GM21619 (cell line): ENCODE measurements around the gene ITGB8.
"Not testable (repeated sequence)": the region's sequence is repeated elsewhere in the genome, so short reads cannot be mapped to it uniquely, and the experiment has no call there.

Source experiments
- ATAC-seq: cut with Tn5 transposase; IDR thresholded peaks from one replicate; pipeline ENCODE4 v1.9.1; 2021; ENCODE audit not compliant: unreplicated experiment

Gene ITGB8

GRCh38 chr7:20376796-20377195 lies 46.1 kb downstream of the ITGB8 start:
- no peak for ATAC-seq

DNA sequence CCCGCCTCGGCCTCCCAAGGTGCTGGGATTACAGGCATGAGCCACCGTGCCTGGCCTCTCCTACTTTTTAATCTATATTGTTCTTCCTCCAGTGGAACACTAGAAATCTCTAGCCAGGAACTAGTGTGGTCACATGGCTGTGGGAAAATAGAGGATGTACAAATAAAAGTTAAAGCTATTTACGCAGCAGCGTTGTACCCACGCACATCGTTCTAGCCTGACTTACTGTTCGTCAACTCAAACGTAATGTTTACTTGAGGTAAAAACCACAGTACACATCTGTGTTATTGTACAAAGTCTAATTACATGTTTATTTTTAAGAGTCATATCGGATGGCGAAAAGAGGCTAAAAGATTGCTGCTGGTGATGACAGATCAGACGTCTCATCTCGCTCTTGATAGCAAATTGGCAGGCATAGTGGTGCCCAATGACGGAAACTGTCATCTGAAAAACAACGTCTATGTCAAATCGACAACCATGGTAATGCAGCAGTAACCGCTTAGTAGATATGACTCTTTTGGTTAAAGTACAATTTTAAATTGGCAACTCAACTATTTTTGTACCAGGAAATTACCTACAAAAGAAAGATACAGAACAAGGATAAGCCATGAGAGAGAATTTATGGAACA lies 50.8 kb downstream of the ITGB8 start:
- ATAC-seq, result no peak

- ATAC-seq, result no peak
These were observed 52.7 kb downstream of the ITGB8 start for GRCh38 chr7:20383351-20383750.

GRCh38 chr7:20385126-20385525 lies 54.4 kb downstream of the ITGB8 start:
- no peak for ATAC-seq

- ATAC-seq, result no peak
These were observed 57.4 kb downstream of the ITGB8 start for GRCh38 chr7:20388084-20388483.

- not testable (repeated sequence) for ATAC-seq
These were observed 58.5 kb downstream of the ITGB8 start for GRCh38 chr7:20389192-20389591.

DNA sequence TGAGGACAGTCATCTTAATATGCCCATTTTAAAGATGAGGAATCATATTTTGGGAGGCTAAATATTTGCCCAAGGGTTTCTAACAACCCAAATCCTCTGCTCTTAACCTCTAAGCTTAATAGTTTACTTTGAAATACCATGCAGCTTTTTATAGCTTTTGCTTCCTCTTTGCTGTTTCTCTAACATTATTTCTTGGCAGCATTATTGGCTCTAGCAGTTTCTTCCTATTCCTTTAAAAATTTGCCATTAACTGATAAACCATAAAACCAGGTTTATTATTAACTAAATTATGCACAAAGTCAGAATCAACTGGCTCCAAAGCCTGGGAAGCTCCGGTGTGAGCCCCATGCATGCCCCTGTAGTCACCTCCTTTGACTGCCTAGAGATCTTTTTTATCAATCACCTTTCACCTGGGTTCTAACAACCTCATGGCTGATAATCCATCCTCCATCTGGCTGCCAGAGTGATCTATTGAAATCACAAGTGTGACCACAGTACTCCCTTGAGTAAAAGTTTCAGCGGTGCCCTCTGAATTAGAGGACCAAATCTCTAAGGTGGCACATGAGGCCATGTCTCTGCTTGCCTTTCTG lies 62.4 kb downstream of the ITGB8 start:
- no peak for ATAC-seq

DNA sequence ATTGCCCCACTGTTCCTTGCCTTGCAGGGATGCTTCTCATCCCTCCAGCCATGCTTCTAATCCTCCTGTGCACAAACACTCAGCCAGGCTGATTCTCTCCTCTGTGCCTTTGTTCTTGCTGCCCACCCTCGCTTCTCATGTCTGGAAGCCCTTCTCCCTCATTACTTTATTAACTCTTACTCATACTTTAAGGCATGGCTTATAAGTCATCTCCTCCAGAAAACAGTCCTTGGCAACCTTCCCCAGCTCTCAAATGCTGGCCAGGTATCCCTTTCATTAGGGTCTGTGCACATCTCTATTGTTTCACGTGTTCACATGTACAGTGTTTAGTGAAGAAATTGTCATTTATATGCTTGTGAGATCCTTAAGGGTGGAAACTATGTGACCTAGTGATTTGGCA lies 62.9 kb downstream of the ITGB8 start:
- no peak for ATAC-seq

- no peak for ATAC-seq
These were observed 63.6 kb downstream of the ITGB8 start for GRCh38 chr7:20394284-20394683.

- ATAC-seq, result no peak
These were observed 64.4 kb downstream of the ITGB8 start for GRCh38 chr7:20395104-20395503.

DNA sequence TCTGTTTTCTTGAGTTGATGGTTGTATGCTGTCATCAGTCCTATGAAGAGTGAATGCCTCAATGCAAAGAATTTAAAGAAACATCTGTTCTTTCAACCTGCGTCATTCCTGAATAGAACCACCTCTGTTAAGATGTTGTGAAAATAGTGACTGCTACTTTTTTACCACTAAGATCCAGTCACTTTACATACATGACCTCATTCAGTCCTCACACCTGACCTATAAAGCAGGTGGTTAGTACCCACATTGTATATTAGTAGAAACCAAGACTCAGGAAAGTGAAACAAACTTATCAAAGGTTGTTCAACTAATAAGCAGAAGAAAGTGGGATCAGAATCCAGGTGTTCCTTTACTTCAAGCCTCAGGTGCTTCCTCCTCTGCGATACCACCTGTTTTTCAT lies 64.8 kb downstream of the ITGB8 start:
- ATAC-seq, result peak; percentile 64

DNA sequence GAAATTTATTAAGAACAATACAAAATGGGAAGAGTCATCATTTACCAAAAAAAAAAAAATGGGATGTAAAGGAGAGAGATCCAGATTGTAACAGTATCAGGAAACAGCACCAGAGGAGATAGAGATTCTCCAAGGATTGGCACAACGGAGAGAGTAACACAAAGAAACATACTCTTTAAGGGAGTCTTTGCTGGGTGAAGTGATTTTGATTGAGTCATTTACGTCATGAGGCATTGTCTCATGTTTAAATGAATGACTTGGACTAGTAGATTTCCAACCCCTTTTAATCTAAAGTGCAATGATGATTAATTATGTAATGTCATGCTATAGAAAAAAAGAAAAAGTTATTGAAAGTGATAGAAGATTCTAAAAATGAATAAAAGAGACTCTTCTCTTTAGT lies 68.8 kb downstream of the ITGB8 start:
- ATAC-seq, result no peak

DNA sequence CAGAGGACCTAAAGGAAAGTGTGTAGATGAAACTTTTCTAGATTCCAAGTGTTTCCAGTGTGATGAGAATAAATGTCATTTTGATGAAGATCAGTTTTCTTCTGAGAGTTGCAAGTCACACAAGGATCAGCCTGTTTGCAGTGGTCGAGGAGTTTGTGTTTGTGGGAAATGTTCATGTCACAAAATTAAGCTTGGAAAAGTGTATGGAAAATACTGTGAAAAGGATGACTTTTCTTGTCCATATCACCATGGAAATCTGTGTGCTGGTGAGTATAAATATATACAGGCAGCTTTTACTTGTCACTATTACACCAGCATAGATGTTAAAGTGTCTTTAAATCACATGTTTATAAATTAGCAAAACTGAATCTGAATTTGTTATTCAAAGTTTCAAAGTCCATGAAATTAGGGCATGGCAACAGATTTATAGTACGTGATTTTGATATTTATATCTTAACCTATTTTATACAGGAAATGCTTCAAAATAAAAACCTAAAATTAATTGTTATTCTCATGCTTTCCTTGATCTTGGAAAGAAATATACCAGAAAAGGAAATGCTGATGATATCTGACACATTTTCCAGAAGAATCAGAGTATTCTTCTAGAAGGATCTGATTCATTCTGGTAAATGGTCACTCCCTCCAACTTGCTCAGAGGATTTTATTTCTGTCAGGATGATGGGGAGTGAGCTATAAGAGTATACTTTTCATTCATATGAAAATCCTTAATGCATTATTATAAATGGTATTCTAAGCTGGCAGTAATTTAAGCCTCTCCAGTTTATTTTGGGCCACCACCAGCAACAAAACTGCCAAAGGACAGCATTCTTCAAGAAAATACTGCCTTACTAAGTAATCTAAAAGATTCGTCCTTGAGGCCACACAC lies 71.4 kb downstream of the ITGB8 start:
- ATAC-seq, result no peak

- ATAC-seq, result no peak
These were observed 72.1 kb downstream of the ITGB8 start for GRCh38 chr7:20402747-20403230.

GRCh38 chr7:20403331-20403730 lies 72.6 kb downstream of the ITGB8 start:
- ATAC-seq, result no peak

DNA sequence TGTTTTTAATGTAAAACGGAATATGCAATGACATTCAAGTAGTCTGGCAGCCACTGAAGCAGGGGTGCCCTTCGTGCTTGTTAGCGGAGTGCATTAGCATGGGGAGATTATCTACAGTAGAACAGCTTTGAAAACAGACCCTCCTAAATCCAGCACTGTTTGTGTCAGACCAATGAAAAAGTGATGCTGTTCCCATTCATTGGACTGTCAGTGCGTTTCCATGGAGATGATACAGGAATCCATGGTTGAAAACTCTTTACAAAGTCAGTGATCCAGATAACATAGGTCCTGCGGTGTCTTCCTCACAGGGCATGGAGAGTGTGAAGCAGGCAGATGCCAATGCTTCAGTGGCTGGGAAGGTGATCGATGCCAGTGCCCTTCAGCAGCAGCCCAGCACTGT lies 73.6 kb downstream of the ITGB8 start:
- ATAC-seq, result no peak

GRCh38 chr7:20407585-20408466 lies 77.1 kb downstream of the ITGB8 start:
- no peak for ATAC-seq

GRCh38 chr7:20408467-20408826 lies 77.7 kb downstream of the ITGB8 start:
- ATAC-seq, result no peak

- no peak for ATAC-seq
These were observed 79.3 kb downstream of the ITGB8 start for GRCh38 chr7:20409961-20410360.

GRCh38 chr7:20411372-20411771 lies 80.7 kb downstream of the ITGB8 start:
- no peak for ATAC-seq

- ATAC-seq, result no peak
These were observed 81.3 kb downstream of the ITGB8 start for GRCh38 chr7:20412032-20412431.
